ENCODE measurements around the gene LRP1-AS. TPM values are rescaled to one million over a fixed set of nuclear protein-coding genes. Genes with fewer than 3 reads are reported as not detected.

LRP1-AS gene
- total RNA-seq, 1 experiment from 2014 or later, result not detected

GRCh38 chr12:57098546-57098945 lies 48.9 kb downstream of the LRP1-AS start:
- no peak overlapping the region for H3K4me2 ChIP-seq (ENCODE audit: low read length)
- H4K20me1 ChIP-seq (ENCODE audit: insufficient read depth), result no peaks in the 10 kb centered on the region
- H3K27me3 ChIP-seq (ENCODE audit: insufficient read depth, low read length), result no peaks in the 10 kb centered on the region
- DNase-seq (ENCODE audit: low read depth, low spot score) (no peak), ATAC-seq (no peak)
- no peak for TF ChIP-seq ZNF274 (IDR thresholded peaks at IDR 0.05; ENCODE audit: low read depth, low read length)
- no peak for TF ChIP-seq EGR1 (IDR thresholded peaks at IDR 0.05; ENCODE audit: low read depth)
- no peak for TF ChIP-seq SP1 (IDR thresholded peaks at IDR 0.05; ENCODE audit: low read depth)
- TF ChIP-seq ZFX (IDR thresholded peaks at IDR 0.05), result no peak
- TF ChIP-seq, protein P1, sequence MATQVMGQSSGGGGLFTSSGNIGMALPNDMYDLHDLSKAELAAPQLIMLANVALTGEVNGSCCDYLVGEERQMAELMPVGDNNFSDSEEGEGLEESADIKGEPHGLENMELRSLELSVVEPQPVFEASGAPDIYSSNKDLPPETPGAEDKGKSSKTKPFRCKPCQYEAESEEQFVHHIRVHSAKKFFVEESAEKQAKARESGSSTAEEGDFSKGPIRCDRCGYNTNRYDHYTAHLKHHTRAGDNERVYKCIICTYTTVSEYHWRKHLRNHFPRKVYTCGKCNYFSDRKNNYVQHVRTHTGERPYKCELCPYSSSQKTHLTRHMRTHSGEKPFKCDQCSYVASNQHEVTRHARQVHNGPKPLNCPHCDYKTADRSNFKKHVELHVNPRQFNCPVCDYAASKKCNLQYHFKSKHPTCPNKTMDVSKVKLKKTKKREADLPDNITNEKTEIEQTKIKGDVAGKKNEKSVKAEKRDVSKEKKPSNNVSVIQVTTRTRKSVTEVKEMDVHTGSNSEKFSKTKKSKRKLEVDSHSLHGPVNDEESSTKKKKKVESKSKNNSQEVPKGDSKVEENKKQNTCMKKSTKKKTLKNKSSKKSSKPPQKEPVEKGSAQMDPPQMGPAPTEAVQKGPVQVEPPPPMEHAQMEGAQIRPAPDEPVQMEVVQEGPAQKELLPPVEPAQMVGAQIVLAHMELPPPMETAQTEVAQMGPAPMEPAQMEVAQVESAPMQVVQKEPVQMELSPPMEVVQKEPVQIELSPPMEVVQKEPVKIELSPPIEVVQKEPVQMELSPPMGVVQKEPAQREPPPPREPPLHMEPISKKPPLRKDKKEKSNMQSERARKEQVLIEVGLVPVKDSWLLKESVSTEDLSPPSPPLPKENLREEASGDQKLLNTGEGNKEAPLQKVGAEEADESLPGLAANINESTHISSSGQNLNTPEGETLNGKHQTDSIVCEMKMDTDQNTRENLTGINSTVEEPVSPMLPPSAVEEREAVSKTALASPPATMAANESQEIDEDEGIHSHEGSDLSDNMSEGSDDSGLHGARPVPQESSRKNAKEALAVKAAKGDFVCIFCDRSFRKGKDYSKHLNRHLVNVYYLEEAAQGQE (IDR thresholded peaks at IDR 0.05; ENCODE audit: low read depth), result no peak
- no peak for TF ChIP-seq YY1 (IDR thresholded peaks at IDR 0.05; ENCODE audit: extremely low read depth, insufficient replicate concordance, low read depth, low read length)
- TF ChIP-seq SRF (IDR thresholded peaks at IDR 0.05; ENCODE audit: low read depth), result no peak
- H3K9me3 ChIP-seq (ENCODE audit: control insufficient read depth in 1 of 2, insufficient read depth in 1 of 2, low read depth in 1 of 2, low read length in 2 of 2), result no peaks in the 10 kb centered on the region
- H3K36me3 ChIP-seq (ENCODE audit: control insufficient read depth in 1 of 2, insufficient read depth in 2 of 2, low read length in 2 of 2), result peaks cover 13 to 14% of the 10 kb centered on the region in 2 experiments; a peak in 2 of 4 replicates
- H3K9ac ChIP-seq (ENCODE audit: low read length), result no peak overlapping the region
- H3K4me1 ChIP-seq (ENCODE audit: control insufficient read depth in 1 of 2, insufficient read depth in 2 of 2, low read length in 2 of 2), result peaks cover 39 to 56% of the 10 kb centered on the region in 2 experiments
- H3K9me2 ChIP-seq (ENCODE audit: insufficient read depth), result no peaks in the 10 kb centered on the region
- H3K4me3 ChIP-seq (replicated peaks in 1 of 2; ENCODE audit: low read depth in 1 of 2, low read length in 2 of 2), result no peak overlapping the region
- POLR2A ChIA-PET, result interaction anchor here (1.0 to 7.8 kb wide), 3 partner anchors 9 to 29 kb away, joined by 3 to 32 read pairs (median 3); partner anchors contain the start of gene NEMP1
- no peak overlapping the region for H2AFZ ChIP-seq (ENCODE audit: low read depth, low read length, poor library complexity, severe bottlenecking)
- H3K79me2 ChIP-seq (ENCODE audit: insufficient read depth, low read length), result no peaks in the 10 kb centered on the region; the same call in 1 of the 2 replicates
- RAD21 ChIA-PET (ENCODE audit: low non-redundant PET in 1 of 2, low total read pairs in 2 of 2, uncharacterized antibody in 2 of 2, unreplicated experiment in 2 of 2), result interaction anchor here in 1 of 2 experiments (1.1 kb wide), 1 partner anchor 13 kb away, joined by 3 read pairs; the partner anchor contains the start of gene STAT6
- no TSS peak for BruUV-seq (replicated peaks)
- no peak overlapping the region for H3K27ac ChIP-seq (ENCODE audit: low read depth, low read length)
- CTCF ChIA-PET, result no interaction called here
- intact Hi-C loops (cut with micrococcal nuclease), result no loop called here

Data from HCT116 (cell line).